Keratinocyte (primary cell): ENCODE results near the gene SAMD4B. TPM values are rescaled to one million over a fixed set of nuclear protein-coding genes. Genes with fewer than 3 reads are reported as not detected.

ENCODE experiments used
- DNase-seq: peaks from one replicate; pipeline ENCODE4 v3.0.0-alpha.2; 2011; ENCODE audit warnings: low read depth, missing footprints, low spot score
- FAIRE-seq: peaks from 2 replicates; lab custom pipeline; 2011; peaks lifted over from hg19 to GRCh38; lab: Jason Lieb, UNC
- H2AFZ ChIP-seq: 2 replicates; pipeline ENCODE4 v1.6.0; 2012; ENCODE audit warnings: low read length, control low read depth, inconsistent platforms; ENCODE audit not compliant: control insufficient read depth
- H3K27ac ChIP-seq: 2 replicates; pipeline ENCODE4 v1.5.1; 2011; ENCODE audit warnings: low read length; ENCODE audit not compliant: control insufficient read depth, insufficient read depth
- H3K27me3 ChIP-seq: 3 replicates; pipeline ENCODE4 v1.6.0; 2011; ENCODE audit warnings: low read length; ENCODE audit not compliant: control insufficient read depth, insufficient read depth; ENCODE audit errors: extremely low read depth
- H3K36me3 ChIP-seq, 2 experiments: 2 replicates in 1 of 2; 3 replicates in 1 of 2; pipeline ENCODE4 v1.5.1; 2011; ENCODE audit warnings: low read length in 2 of 2, mild to moderate bottlenecking in 1 of 2; ENCODE audit not compliant: control insufficient read depth in 2 of 2, insufficient read depth in 2 of 2; ENCODE audit errors: extremely low read depth in 1 of 2
- H3K4me1 ChIP-seq: 3 replicates; pipeline ENCODE4 v1.5.1; 2011; ENCODE audit warnings: low read length; ENCODE audit not compliant: control insufficient read depth, insufficient read depth; ENCODE audit errors: extremely low read depth
- H3K4me2 ChIP-seq: 3 replicates; pipeline ENCODE4 v1.6.0; 2011; ENCODE audit warnings: low read depth, low read length; ENCODE audit not compliant: control insufficient read depth, insufficient read depth; ENCODE audit errors: extremely low read depth
- H3K4me3 ChIP-seq, 3 experiments: fragments of 200-600 bp in 1 of 3; sonication (generic) in 1 of 3; 2 replicates in 2 of 3; 3 replicates in 1 of 3; pipeline ENCODE4 v1.5.1; 2011 to 2016; ENCODE audit warnings: low read length in 3 of 3, mild to moderate bottlenecking in 3 of 3, control low read depth in 2 of 3, inconsistent platforms in 1 of 3, low read depth in 1 of 3, mixed read lengths in 1 of 3, mixed run types in 1 of 3, moderate library complexity in 1 of 3; ENCODE audit not compliant: control insufficient read depth in 2 of 3, insufficient read depth in 2 of 3; ENCODE audit errors: extremely low read depth in 1 of 3
- H3K79me2 ChIP-seq: 2 replicates; pipeline ENCODE4 v1.6.0; 2012; ENCODE audit warnings: low read length; ENCODE audit not compliant: control insufficient read depth, insufficient read depth
- H3K9ac ChIP-seq: 3 replicates; pipeline ENCODE4 v1.6.0; 2011; ENCODE audit warnings: low read length; ENCODE audit not compliant: control insufficient read depth, insufficient read depth; ENCODE audit errors: extremely low read depth
- H3K9me1 ChIP-seq: 3 replicates; pipeline ENCODE4 v1.6.0; 2011; ENCODE audit warnings: low read length; ENCODE audit not compliant: control insufficient read depth, insufficient read depth; ENCODE audit errors: extremely low read depth
- H3K9me3 ChIP-seq: 2 replicates; pipeline ENCODE4 v1.5.1; 2012; ENCODE audit warnings: low read depth, low read length; ENCODE audit not compliant: control insufficient read depth
- H4K20me1 ChIP-seq: 3 replicates; pipeline ENCODE4 v1.6.0; 2011; ENCODE audit warnings: low read length; ENCODE audit not compliant: control insufficient read depth, insufficient read depth; ENCODE audit errors: extremely low read depth
- CTCF ChIP-seq, 3 experiments: IDR thresholded peaks in 1 of 3; conservative IDR thresholded peaks in 1 of 3; optimal IDR thresholded peaks in 1 of 3; 2 replicates in 2 of 3; 3 replicates in 1 of 3; pipeline versions ENCODE3 to v1.5.1; 2011; ENCODE audit warnings: low read length in 3 of 3, mild to moderate bottlenecking in 3 of 3, moderate library complexity in 2 of 3, control low read depth in 1 of 3, inconsistent platforms in 1 of 3; ENCODE audit not compliant: insufficient read depth in 2 of 3; ENCODE audit errors: extremely low read depth in 1 of 3
- EZH2 ChIP-seq: IDR thresholded peaks from one replicate; pipeline ENCODE4 v1.6.1; 2012; ENCODE audit warnings: inconsistent platforms, mild to moderate bottlenecking, low read length, moderate library complexity
- dilution Hi-C: fragments of 300-500 bp; cut with MboI; formaldehyde crosslinking; loops from one replicate; pipeline ENCODE4 v1.7.0; 2020; ENCODE audit warnings: low sequenced_read_pairs; ENCODE audit not compliant: extremely low pct_ligation_motif_present
- polyA plus RNA-seq, 5 experiments: library from polyadenylated mRNA; depleted of rRNA in 3 of 5; stranded (reverse) in 3 of 5; stranded (forward) in 1 of 5; unstranded in 1 of 5; fragments of >200 nt; gene quantifications; 1 replicate in 1 of 5; 2 replicates in 3 of 5; 3 replicates in 1 of 5; pipeline versions ENCODE4 v1.2.1 to v1.2.3, GENCODE V29; 2011 to 2012; ENCODE audit warnings: missing spikeins in 2 of 5, low read depth in 1 of 5, low replicate concordance in 1 of 5

SAMD4B gene
- polyA plus RNA-seq, 1 donor (not counting 4 experiments of a cell fraction or from before 2014, with no cell fraction given): 20.9 TPM

- dilution Hi-C loops: no loop called here
- FAIRE-seq (no peak), DNase-seq (no peak)
- Histone ChIP-seq H3K36me3 (peaks cover 15 to 30% of the 10 kb centered on the region in 2 experiments), H3K4me2 (no peak overlapping the region), H3K27me3 (no peaks in the 10 kb centered on the region), H3K4me3 (no peak overlapping the region), H4K20me1 (no peaks in the 10 kb centered on the region), H3K9ac (no peak overlapping the region), H3K9me1 (peaks cover 3% of the 10 kb centered on the region), H3K9me3 (no peaks in the 10 kb centered on the region), H3K27ac (peak overlapping the region; percentile 46), H3K79me2 (no peaks in the 10 kb centered on the region), H2AFZ (no peak overlapping the region), H3K4me1 (peaks cover 23% of the 10 kb centered on the region)
- TF ChIP-seq EZH2 (no peak), CTCF (optimal IDR thresholded peaks at IDR 0.05 in 1 of 3, IDR thresholded peaks at IDR 0.05 in 1 of 3, conservative IDR thresholded peaks at IDR 0.05 in 1 of 3; ENCODE audit: extremely low read depth in 1 of 3, insufficient read depth in 2 of 3, low read length in 3 of 3) (no peak)
Measured at GRCh38 chr19:39363901-39364457, 21.8 kb downstream of the SAMD4B start.

- TF ChIP-seq CTCF (optimal IDR thresholded peaks at IDR 0.05 in 1 of 3, IDR thresholded peaks at IDR 0.05 in 1 of 3, conservative IDR thresholded peaks at IDR 0.05 in 1 of 3; ENCODE audit: extremely low read depth in 1 of 3, insufficient read depth in 2 of 3, low read length in 3 of 3) (no peak), EZH2 (no peak)
- H3K9ac ChIP-seq: no peak overlapping the region
- H3K27me3 ChIP-seq: no peaks in the 10 kb centered on the region
- no peak overlapping the region for H3K27ac ChIP-seq
- peaks cover 3% of the 10 kb centered on the region for H3K9me1 ChIP-seq
- H3K79me2 ChIP-seq: no peaks in the 10 kb centered on the region
- H3K36me3 ChIP-seq: peaks cover 16 to 30% of the 10 kb centered on the region in 2 experiments
- peaks cover 23% of the 10 kb centered on the region for H3K4me1 ChIP-seq
- H3K4me3 ChIP-seq: no peak overlapping the region
- dilution Hi-C loops: no loop called here
- no peaks in the 10 kb centered on the region for H4K20me1 ChIP-seq
- FAIRE-seq (no peak), DNase-seq (no peak)
- no peaks in the 10 kb centered on the region for H3K9me3 ChIP-seq
- H2AFZ ChIP-seq: no peak overlapping the region
- no peak overlapping the region for H3K4me2 ChIP-seq
Measured at GRCh38 chr19:39365531-39365930, 23.3 kb downstream of the SAMD4B start.
